Measurements from ENCODE around the gene SLC39A2.

GRCh38 chr14:20956376-20956976 lies 42.6 kb upstream of the SLC39A2 start:
- TF ChIP-seq, protein P1, sequence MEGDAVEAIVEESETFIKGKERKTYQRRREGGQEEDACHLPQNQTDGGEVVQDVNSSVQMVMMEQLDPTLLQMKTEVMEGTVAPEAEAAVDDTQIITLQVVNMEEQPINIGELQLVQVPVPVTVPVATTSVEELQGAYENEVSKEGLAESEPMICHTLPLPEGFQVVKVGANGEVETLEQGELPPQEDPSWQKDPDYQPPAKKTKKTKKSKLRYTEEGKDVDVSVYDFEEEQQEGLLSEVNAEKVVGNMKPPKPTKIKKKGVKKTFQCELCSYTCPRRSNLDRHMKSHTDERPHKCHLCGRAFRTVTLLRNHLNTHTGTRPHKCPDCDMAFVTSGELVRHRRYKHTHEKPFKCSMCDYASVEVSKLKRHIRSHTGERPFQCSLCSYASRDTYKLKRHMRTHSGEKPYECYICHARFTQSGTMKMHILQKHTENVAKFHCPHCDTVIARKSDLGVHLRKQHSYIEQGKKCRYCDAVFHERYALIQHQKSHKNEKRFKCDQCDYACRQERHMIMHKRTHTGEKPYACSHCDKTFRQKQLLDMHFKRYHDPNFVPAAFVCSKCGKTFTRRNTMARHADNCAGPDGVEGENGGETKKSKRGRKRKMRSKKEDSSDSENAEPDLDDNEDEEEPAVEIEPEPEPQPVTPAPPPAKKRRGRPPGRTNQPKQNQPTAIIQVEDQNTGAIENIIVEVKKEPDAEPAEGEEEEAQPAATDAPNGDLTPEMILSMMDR (conservative IDR thresholded peaks at IDR 0.05; ENCODE audit: low read depth, low read length) = no peak
- no peak for TF ChIP-seq EZH2 (IDR thresholded peaks at IDR 0.05; ENCODE audit: low read length, unreplicated experiment)

Measured in PC-3 (cell line).